GM12878 (cell line): Measurements from ENCODE around the gene NDUFS6. TPM values are rescaled to one million over a fixed set of nuclear protein-coding genes. Genes with fewer than 3 reads are reported as not detected.

Source experiments
- ATAC-seq: fragments of 200-7000 bp; cut with Tn5 transposase; 3 replicates; pipeline ENCODE4 v1.9.1; 2020; ENCODE audit warnings: mild to moderate bottlenecking, moderate library complexity
- BruUV-seq: library from RNA; stranded (reverse); fragments of 400-500 nt; replicated peaks from 2 replicates; lab custom pipeline; 2021; lab: Mats Ljungman, UMichigan
- CTCF ChIA-PET: fragments of 300-600 bp; sonication (Branson Sonifier 250); formaldehyde crosslinking; extraction: SDS; loops from one replicate; lab custom pipeline; 2021; ENCODE audit warnings: inconsistent platforms; lab: Yijun Ruan, JAX
- POLR2A ChIA-PET: fragments of 350-600 bp; formaldehyde crosslinking; extraction: SDS; loops from one replicate; lab custom pipeline; 2021; ENCODE audit warnings: inconsistent platforms; lab: Charles Lee
- RAD21 ChIA-PET: fragments of 300-600 bp; sonication (Branson Sonifier 250); formaldehyde crosslinking; loops from one replicate; lab custom pipeline; 2023; ENCODE audit warnings: antibody characterized with exemption; ENCODE audit not compliant: unreplicated experiment; lab: Charles Lee
- SMC1A ChIA-PET: fragments of 300-600 bp; sonication (Branson Sonifier 250); formaldehyde crosslinking; loops from one replicate; lab custom pipeline; 2023; ENCODE audit not compliant: unreplicated experiment, uncharacterized antibody; lab: Charles Lee
- DNase-seq: peaks from one replicate; pipeline ENCODE4 v3.0.0-alpha.2; 2011; ENCODE audit warnings: low read depth, low spot score
- FAIRE-seq: peaks from 3 replicates; lab custom pipeline; 2011; peaks lifted over from hg19 to GRCh38; lab: Jason Lieb, UNC
- H2AFZ ChIP-seq: 2 replicates; pipeline ENCODE4 v1.6.0; 2011; ENCODE audit warnings: low read depth, low read length, control low read depth; ENCODE audit not compliant: control insufficient read depth
- H3K27ac ChIP-seq: 2 replicates; pipeline ENCODE4 v1.5.1; 2011; ENCODE audit warnings: control low read depth; ENCODE audit not compliant: control insufficient read depth, insufficient read depth
- H3K27me3 ChIP-seq, 2 experiments: replicated peaks in 1 of 2; 2 replicates each; pipeline versions ENCODE4 v1.6.0 to v1.6.1; 2011; ENCODE audit warnings: low read length in 1 of 2; ENCODE audit not compliant: control insufficient read depth in 2 of 2, insufficient read depth in 2 of 2
- H3K36me3 ChIP-seq, 2 experiments: 2 replicates each; pipeline ENCODE4 v1.5.1; 2011; ENCODE audit warnings: low read length in 1 of 2; ENCODE audit not compliant: control insufficient read depth in 2 of 2, insufficient read depth in 2 of 2
- H3K4me1 ChIP-seq: 2 replicates; pipeline ENCODE4 v1.6.1; 2011; ENCODE audit warnings: mild to moderate bottlenecking, low read length, moderate library complexity, mixed read lengths; ENCODE audit not compliant: control insufficient read depth, insufficient read depth
- H3K4me2 ChIP-seq: 2 replicates; pipeline ENCODE4 v1.6.0; 2011; ENCODE audit warnings: control low read depth; ENCODE audit not compliant: control insufficient read depth, insufficient read depth
- H3K4me3 ChIP-seq: fragments of 200-600 bp; sonication (generic); 2 replicates; pipeline ENCODE4 v1.5.1; 2016
- H3K79me2 ChIP-seq: 2 replicates; pipeline ENCODE4 v1.6.0; 2011; ENCODE audit warnings: low read length; ENCODE audit not compliant: control insufficient read depth, insufficient read depth
- H3K9ac ChIP-seq: 2 replicates; pipeline ENCODE4 v1.8.0; 2011; ENCODE audit warnings: low read length, control low read depth, mixed read lengths; ENCODE audit not compliant: control insufficient read depth, insufficient read depth
- H3K9me3 ChIP-seq: replicated peaks from 3 replicates; pipeline ENCODE4 v1.5.1; 2011; ENCODE audit warnings: mild to moderate bottlenecking, low read length; ENCODE audit not compliant: control insufficient read depth, insufficient read depth
- H4K20me1 ChIP-seq: 2 replicates; pipeline ENCODE4 v1.6.0; 2011; ENCODE audit not compliant: control insufficient read depth, insufficient read depth
- BRCA1 ChIP-seq: IDR thresholded peaks from 2 replicates; pipeline ENCODE4 v1.6.1; 2011; ENCODE audit warnings: low read depth, low read length, improper control_type of control experiment
- CBFB ChIP-seq: IDR thresholded peaks from 2 replicates; pipeline ENCODE4 v1.6.1; 2016; ENCODE audit warnings: antibody characterized with exemption, low read depth
- E4F1 ChIP-seq: fragments of 450-650 bp; IDR thresholded peaks from 2 replicates; pipeline ENCODE4 v1.6.1; 2018; ENCODE audit warnings: borderline replicate concordance, mild to moderate bottlenecking; ENCODE audit not compliant: partially characterized antibody
- HDAC2 ChIP-seq: fragments of 200-600 bp; sonication (generic); IDR thresholded peaks from 2 replicates; pipeline ENCODE4 v1.6.1; 2017
- HDGF ChIP-seq: fragments of 450-650 bp; IDR thresholded peaks from 2 replicates; pipeline ENCODE4 v1.6.1; 2016; ENCODE audit warnings: antibody characterized with exemption
- IRF4 ChIP-seq: IDR thresholded peaks from 2 replicates; pipeline ENCODE4 v1.6.1; 2011; ENCODE audit warnings: low read depth, low read length
- MEF2B ChIP-seq: fragments of 450-650 bp; IDR thresholded peaks from 2 replicates; pipeline ENCODE4 v1.6.1; 2018; ENCODE audit warnings: mild to moderate bottlenecking, moderate library complexity; ENCODE audit not compliant: partially characterized antibody, poor library complexity, severe bottlenecking
- NFXL1 ChIP-seq: fragments of 450-650 bp; IDR thresholded peaks from 2 replicates; pipeline ENCODE4 v1.6.1; 2017; ENCODE audit warnings: antibody characterized with exemption, mild to moderate bottlenecking, borderline replicate concordance
- PAX8 ChIP-seq: fragments of 450-650 bp; IDR thresholded peaks from 2 replicates; pipeline ENCODE4 v1.6.1; 2017; ENCODE audit warnings: mild to moderate bottlenecking, moderate library complexity
- POLR2AphosphoS5 ChIP-seq: IDR thresholded peaks from 2 replicates; pipeline ENCODE4 v1.6.1; 2011; ENCODE audit warnings: mild to moderate bottlenecking, low read length, inconsistent platforms
- PRDM15 ChIP-seq: fragments of 450-650 bp; formaldehyde crosslinking; IDR thresholded peaks from 2 replicates; pipeline ENCODE4 v1.4.0; 2020; ENCODE audit warnings: mild to moderate bottlenecking, moderate library complexity
- RAD51 ChIP-seq: fragments of 450-650 bp; IDR thresholded peaks from 2 replicates; pipeline ENCODE4 v1.6.1; 2016; ENCODE audit warnings: moderate library complexity, mild to moderate bottlenecking, inconsistent platforms
- RBBP5 ChIP-seq: fragments of 200-600 bp; sonication (generic); conservative IDR thresholded peaks from 2 replicates; pipeline ENCODE4 v1.6.1; 2016
- SIN3A ChIP-seq: IDR thresholded peaks from 2 replicates; pipeline ENCODE4 v1.6.1; 2012; ENCODE audit warnings: low read depth, low read length, improper control_type of control experiment
- SMARCA5 ChIP-seq: fragments of 450-650 bp; IDR thresholded peaks from 2 replicates; pipeline ENCODE4 v1.6.1; 2017; ENCODE audit warnings: mild to moderate bottlenecking
- SUPT20H ChIP-seq: IDR thresholded peaks from 2 replicates; pipeline ENCODE4 v1.6.1; 2011; ENCODE audit warnings: low read depth, mild to moderate bottlenecking, low read length, moderate library complexity, borderline replicate concordance; ENCODE audit not compliant: control insufficient read depth
- TAF1 ChIP-seq: IDR thresholded peaks from 2 replicates; pipeline ENCODE4 v1.6.1; 2011; ENCODE audit warnings: mild to moderate bottlenecking, low read depth, low read length, borderline replicate concordance
- WGBS: methylation state at CpG from one replicate; pipeline ENCODE4 v1.1.6; 2016; ENCODE audit warnings: low lambda C conversion rate; ENCODE audit not compliant: insufficient replicate concordance, insufficient coverage; ENCODE audit errors: missing lambda C conversion rate; 5-methylcytosine and 5-hydroxymethylcytosine counted together
- in situ Hi-C: fragments of 300-500 bp; cut with MboI; formaldehyde crosslinking; loops from 9 replicates; pipeline ENCODE4 v1.14.3; 2018; ENCODE audit warnings: mixed read lengths
- intact Hi-C: fragments of 100-400 bp; cut with micrococcal nuclease; formaldehyde crosslinking; loops from one replicate; pipeline ENCODE4 v1.14.2; 2022; ENCODE audit not compliant: unreplicated experiment
- polyA plus RNA-seq, 11 experiments: library from polyadenylated mRNA; depleted of rRNA in 4 of 11; unstranded in 6 of 11; stranded (reverse) in 5 of 11; fragments of >200 nt; fragmentation: Nextera tagmentation in 4 of 11; fragmentation: Illumina TruSeq in 1 of 11; extraction: Ambion mirVana in 4 of 11; extraction: Trizol in 1 of 11; gene quantifications; 1 replicate in 1 of 11; 2 replicates in 10 of 11; pipeline versions ENCODE4 v1.2.1 to v1.2.3, GENCODE V29; 2011 to 2016; ENCODE audit warnings: inconsistent platforms in 2 of 11, missing spikeins in 2 of 11, low read depth in 1 of 11
- total RNA-seq, 4 experiments: library from RNA; depleted of rRNA in 3 of 4; stranded (reverse); fragments of >200 nt in 3 of 4; fragmentation: Illumina TruSeq in 1 of 4; extraction: Trizol in 1 of 4; gene quantifications; 2 replicates each; pipeline versions ENCODE4 v1.2.1 to v1.2.3, GENCODE V29; 2013 to 2021

NDUFS6 gene
- total and polyA plus RNA-seq, 10 of the 15 experiments (the other 5 are each of a cell fraction or from before 2014, with no cell fraction given) = 20.7 to 213 (median 58.3) TPM

DNA sequence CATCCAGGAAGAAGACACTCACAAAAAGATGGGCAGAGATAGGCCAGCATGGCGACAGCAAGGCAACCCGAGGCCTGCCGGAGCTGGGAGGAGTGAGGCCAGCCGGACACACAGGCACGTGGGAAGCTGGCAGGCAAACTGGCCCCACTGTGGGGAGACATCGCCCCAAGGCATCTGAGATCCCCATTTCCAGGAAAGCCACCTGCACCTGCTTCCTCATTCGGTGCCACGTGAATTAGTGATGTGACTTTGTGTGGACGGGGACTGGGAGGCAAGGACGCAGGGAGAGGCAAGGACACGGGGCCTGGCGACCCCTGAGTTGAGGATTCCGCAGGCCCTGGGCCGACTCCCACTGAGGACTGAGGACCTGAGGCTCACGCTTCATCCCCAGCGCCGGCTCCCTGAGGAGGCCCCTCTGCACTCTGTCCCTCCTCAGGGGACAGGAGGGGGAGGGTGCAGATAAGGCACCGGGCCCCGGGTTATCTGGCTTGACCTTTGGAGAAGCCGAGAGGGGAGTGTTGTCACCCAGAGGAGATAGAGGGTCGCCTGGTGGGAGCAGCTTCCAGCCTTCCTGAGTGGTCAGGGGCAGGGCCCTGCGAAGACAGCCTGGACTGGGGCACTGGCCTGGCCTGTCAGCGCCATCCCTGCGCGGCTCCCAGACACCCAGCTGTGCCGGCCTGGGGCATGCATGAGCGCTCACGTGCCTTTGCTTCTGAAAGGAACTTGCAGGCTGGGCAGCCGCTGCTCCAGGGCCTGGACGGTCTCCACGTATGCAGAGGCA is 39.7 kb downstream of the NDUFS6 start (continued):
- TF ChIP-seq E4F1 (no peak), HDAC2 (no peak), IRF4 (no peak), HDGF (no peak), NFXL1 (no peak), RAD51 (no peak), POLR2AphosphoS5 (no peak)

DNA sequence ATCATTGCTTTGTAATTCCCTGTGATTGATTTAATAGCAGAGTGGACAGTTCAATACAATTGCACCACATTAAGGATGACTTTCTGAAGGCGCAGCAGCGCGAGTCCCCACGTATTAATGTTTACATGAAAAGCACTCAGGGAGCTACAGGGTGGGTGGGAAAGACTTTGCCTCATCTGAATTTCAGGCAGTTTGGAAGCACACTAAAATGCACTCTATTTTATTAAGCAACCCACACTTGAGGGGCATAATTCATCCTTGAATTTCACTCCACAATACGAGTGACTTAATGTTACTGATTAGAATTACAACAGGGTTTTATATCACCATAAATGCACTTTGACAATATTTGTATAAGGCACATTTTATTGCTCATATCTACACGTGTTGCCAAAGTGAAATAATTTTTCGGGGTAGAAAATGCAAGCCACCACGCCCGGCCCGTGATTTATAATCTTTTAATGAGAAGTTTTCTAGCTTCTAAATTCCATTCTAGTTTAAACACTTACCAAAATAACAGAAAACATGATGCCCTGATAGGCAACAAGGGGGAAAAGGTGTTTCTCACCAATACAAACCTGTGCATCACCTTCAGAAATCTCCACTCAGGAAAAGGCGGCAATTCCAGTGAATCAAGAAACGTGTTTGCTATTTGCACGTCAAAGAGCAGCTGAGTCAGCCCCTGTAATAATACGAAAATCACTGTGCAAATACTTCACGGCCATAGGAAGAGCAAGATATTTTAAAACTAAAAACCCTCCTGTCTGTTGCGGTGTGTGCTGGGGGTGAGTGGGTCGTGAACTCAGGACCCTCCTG is 41.0 kb downstream of the NDUFS6 start:
- H3K9me3 ChIP-seq = no peaks in the 10 kb centered on the region
- ChIA-PET CTCF (no interaction called here), RAD21 (no interaction called here), SMC1A (no interaction called here), POLR2A (no interaction called here)
- H3K4me2 ChIP-seq = no peak overlapping the region
- H2AFZ ChIP-seq = no peak overlapping the region
- H3K36me3 ChIP-seq = no peaks in the 10 kb centered on the region
- BruUV-seq = no TSS peak
- WGBS = 39% methylated on average over 17 of the region's 17 CpGs
- in situ Hi-C loops = no loop called here
- no peaks in the 10 kb centered on the region for H4K20me1 ChIP-seq
- no peak overlapping the region for H3K4me3 ChIP-seq
- no peak overlapping the region for H3K9ac ChIP-seq
- H3K27me3 ChIP-seq = peaks cover 0 to 2% of the 10 kb centered on the region in 2 experiments; a peak in 2 of 4 replicates
- intact Hi-C loops = no loop called here
- H3K79me2 ChIP-seq = no peaks in the 10 kb centered on the region
- no peak for DNase-seq
- H3K27ac ChIP-seq = no peak overlapping the region
- FAIRE-seq = no peak
- ATAC-seq = no peak
- H3K4me1 ChIP-seq = no peaks in the 10 kb centered on the region
- no peak for TF ChIP-seq TAF1
- no peak for TF ChIP-seq PRDM15 (CRISPR knock-in tag)
- no peak for TF ChIP-seq MEF2B
- no peak for TF ChIP-seq PAX8
- TF ChIP-seq RBBP5 = no peak
- no peak for TF ChIP-seq HDAC2
- no peak for TF ChIP-seq BRCA1
- no peak for TF ChIP-seq CBFB
- no peak for TF ChIP-seq NFXL1
- TF ChIP-seq SUPT20H = no peak
- TF ChIP-seq SMARCA5 = no peak
- no peak for TF ChIP-seq SIN3A
